A204.1 (cell line): ENCODE data around the gene CRYM.

Experiments
- FAIRE-seq: peaks from 2 replicates; lab custom pipeline; 2012; peaks lifted over from hg19 to GRCh38; lab: Jason Lieb, UNC

CRYM gene

GRCh38 chr16:21244518-21245215 is 33.4 kb downstream of the CRYM start:
- no peak for FAIRE-seq

GRCh38 chr16:21242756-21243155 is 35.3 kb downstream of the CRYM start:
- no peak for FAIRE-seq

GRCh38 chr16:21239646-21240045 is 38.4 kb downstream of the CRYM start:
- FAIRE-seq, result no peak

DNA sequence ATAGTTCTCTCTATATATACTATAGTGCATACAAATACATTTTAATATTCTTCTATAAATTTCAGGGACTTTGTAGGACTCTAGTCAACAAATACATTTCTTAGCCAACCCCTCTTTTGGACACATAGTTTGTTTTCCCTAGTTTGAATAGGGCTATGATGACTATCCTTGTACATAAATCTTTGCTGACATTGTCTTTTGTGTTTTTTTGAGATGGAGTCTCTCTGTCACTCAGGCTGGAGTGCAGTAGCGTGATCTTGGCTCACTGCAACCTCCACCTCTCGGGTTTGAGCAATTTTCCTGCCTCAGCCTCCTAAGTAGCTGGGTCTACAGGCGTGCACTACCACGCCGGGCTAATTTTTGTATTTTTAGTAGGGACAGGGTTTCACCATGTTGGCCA is 41.3 kb downstream of the CRYM start:
- no peak for FAIRE-seq

- FAIRE-seq, result no peak
Measured at GRCh38 chr16:21235199-21235585, 42.9 kb downstream of the CRYM start.

DNA sequence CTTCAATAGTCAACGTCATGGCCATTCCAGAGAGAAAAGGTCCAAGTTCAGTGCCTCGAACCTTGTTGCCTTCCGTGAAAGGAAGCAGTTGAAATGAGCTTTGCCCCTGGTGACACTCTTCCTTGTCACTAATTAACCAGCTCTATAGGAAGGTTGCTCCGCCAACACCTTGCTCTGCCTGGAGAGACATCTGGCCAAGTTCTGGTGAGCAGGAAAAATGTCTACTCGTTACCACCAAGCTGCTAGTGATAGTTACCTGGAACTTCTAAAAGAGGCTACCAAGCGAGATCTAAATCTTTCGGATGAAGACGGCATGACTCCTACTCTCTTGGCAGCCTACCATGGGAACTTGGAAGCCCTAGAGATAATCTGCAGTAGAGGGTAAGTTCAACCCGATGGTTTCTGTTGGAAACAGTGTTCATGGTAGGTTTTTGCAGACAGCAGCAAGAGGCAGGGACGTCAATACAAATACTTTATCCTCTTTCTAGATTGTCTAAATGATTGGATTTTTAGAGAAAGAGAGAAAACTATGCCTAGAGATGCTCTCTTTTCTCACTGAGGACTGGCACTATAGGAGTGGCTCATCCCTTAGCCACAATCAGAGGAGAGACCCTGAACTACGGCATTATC is 44.5 kb downstream of the CRYM start, which contains the start of gene ANKS4B:
TSS of gene ANKS4B (plus strand) at position 179 of the 630 bp plus-strand sequence. CDS start at position 218, 39 bp downstream.
- FAIRE-seq, result no peak

GRCh38 chr16:21233045-21233520 is 45.0 kb downstream of the CRYM start:
- FAIRE-seq, result no peak

- no peak for FAIRE-seq
Measured at GRCh38 chr16:21228361-21228872, 49.7 kb downstream of the CRYM start.

GRCh38 chr16:21227866-21228265 is 50.2 kb downstream of the CRYM start:
- FAIRE-seq, result no peak

GRCh38 chr16:21226749-21227148 is 51.3 kb downstream of the CRYM start:
- no peak for FAIRE-seq

DNA sequence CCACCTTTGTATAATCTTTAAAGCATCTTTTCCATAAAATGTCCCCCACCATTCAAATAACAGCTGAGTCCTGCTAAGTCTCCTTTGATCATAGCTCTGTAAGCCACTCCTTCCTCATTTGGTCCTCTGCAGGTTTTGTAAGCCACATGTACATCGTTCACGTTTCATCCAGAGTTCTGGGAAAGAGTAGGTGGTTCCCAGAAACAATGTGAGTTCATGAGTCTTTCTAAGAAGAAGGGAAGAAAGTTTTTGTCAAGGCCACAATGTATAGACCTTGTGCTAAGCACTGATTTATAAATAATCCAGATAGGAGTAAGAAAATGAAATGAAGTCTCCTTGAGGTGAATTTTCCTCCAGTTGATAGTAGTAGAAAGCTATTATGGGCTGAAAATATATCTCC is 53.3 kb downstream of the CRYM start:
- FAIRE-seq, result no peak

- no peak for FAIRE-seq
Measured at GRCh38 chr16:21223787-21224186, 54.3 kb downstream of the CRYM start.

DNA sequence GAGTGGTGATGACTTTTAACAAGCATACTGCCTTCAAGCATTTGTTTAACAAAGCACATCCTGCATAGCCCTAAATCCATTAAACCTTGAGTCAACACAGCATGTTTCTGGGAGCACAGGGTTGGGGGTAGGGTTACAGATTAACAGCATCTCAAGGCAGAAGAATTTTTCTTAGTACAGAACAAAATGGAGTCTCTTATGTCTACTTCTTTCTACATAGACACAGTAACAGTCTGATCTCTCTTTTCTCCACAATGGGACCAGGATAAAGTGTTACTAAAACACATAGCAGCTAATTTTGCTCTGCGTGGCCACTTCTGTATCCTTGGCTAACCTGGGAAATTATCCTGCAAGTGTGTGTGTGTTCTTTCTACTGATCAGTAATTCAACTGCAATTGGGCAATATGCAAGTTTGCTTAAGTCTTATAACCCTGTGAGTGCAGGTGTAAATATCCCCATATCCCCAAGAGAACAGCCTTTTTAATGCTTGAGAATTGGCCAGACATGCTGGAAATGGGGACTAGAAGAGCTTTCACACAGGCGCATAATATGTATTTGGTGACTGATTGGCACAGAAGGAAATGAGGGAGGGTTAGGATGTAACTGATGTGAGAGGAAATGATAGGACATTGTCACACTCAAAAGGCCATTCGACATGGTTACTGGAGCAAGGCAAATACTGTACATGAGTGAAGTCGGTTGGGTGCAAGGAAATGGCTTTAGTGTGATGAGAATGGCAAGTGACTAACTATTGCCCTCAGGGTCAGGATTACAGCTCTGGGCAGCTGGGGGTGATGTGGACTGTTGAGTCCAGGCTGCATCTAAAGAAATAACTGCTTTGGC is 55.4 kb downstream of the CRYM start:
- no peak for FAIRE-seq

DNA sequence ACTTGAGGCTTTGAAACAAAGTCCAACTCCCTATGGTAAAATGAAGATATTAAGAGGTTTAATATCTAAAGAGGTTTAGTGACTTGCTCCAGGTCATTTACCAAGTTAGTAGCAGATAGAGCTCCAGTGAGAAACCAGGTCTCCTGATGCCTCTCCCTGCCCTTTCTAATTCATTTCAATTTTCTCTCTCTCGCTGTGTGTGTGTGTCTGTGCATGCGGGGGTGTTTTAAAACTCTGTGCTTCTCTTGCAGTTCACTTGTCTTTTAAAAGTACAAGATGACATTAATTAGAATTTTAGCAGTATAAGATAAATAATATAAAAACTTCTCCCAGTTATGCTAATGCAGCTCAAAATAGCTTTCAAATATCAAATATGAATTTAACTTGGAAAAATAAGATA is 58.5 kb downstream of the CRYM start:
- FAIRE-seq, result no peak

GRCh38 chr16:21218153-21218552 is 59.9 kb downstream of the CRYM start:
- no peak for FAIRE-seq

GRCh38 chr16:21217121-21217520 is 61.0 kb downstream of the CRYM start:
- no peak for FAIRE-seq

GRCh38 chr16:21214086-21214485 is 64.0 kb downstream of the CRYM start:
- FAIRE-seq, result no peak

DNA sequence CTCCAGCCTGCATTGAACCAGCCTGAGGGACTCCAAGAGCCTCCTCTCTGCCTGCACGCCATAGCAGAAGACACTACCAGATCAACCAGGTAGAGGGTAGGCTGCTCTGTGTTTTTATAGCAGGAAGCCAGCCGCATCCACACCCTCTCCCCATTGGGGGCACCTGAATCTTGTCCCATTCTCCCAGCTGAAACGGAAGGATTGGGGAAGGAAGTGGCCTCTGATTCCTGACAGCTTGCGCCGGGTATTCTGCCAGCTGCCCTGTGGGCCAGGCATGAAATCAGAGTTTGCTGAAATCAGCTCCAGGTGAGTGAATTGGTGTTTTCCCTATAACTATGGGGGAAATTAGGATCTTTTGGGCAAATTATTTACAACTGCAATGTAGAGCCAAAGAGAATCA is 66.6 kb downstream of the CRYM start, which contains the start of gene ZP2:
TSS of gene ZP2 (minus strand) at position 89 of the 400 bp plus-strand sequence. CDS start at position 62, 27 bp downstream.
- FAIRE-seq, result no peak
